Measurements from ENCODE around the gene AUH.

The AUH gene

DNA sequence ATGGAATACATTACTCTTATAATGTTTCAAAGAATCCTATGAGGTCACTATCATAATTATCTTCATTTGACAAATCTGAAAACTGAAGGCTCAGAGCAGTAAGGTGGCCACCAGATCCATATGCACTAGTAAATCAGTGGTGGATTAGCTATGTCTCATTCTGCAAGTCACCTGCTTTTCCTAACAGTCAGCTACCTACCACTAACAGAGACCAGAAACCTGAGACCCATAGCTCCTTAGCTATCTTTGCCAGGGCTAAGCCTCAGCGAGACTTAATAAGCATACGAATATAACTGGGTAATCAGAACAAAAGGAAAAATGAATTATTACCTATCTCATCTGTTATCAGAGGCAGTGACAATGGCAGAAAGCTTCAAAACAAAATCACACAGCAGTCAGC is 118.7 kb downstream of the AUH start:
- DNase-seq: no peak

DNA sequence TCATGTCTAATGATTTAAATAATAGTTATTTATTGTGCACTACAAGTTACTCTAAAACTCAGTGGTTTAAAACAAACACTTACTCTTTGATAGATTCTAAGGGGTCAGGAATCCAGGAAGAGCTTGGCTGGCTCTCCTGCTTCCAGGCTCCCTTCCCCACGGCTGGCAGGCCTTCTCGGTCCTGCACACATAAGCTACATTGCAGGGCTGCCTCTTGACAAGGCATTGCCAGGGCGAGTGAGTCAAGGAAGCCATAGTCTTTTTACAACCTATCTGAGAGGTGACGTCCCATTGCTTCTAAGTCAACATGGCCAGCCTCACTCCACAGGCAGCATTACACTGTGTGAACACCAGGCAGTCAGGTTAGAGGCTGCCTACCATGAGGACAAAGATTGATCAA is 119.8 kb downstream of the AUH start:
- DNase-seq: no peak

DNA sequence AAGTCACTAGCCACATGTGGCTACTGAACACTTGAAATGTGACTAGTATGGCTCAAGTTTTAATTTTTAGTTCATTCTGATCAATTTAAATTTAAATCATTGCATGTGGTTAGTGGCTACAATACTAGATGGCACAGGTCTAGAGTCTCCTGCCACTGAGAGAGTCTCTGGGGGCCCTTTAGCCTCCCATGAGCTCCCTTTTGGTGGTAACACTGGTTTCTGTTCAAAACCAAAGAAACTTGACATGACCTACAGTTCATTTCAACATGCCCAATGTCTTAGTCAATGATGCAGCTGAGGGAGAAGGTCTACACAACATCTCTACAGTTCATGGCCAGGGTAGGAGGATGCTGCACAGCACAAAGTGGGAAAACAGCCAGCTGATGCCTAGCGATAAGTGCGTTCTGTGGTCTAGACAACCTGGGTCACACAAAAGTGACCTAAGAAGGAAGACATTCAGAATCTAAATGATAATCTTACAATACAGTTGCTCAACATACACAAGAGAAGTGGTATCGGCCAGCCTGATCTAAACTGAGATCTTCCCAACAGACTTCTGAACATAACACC is 121.0 kb downstream of the AUH start:
- no peak for DNase-seq

DNA sequence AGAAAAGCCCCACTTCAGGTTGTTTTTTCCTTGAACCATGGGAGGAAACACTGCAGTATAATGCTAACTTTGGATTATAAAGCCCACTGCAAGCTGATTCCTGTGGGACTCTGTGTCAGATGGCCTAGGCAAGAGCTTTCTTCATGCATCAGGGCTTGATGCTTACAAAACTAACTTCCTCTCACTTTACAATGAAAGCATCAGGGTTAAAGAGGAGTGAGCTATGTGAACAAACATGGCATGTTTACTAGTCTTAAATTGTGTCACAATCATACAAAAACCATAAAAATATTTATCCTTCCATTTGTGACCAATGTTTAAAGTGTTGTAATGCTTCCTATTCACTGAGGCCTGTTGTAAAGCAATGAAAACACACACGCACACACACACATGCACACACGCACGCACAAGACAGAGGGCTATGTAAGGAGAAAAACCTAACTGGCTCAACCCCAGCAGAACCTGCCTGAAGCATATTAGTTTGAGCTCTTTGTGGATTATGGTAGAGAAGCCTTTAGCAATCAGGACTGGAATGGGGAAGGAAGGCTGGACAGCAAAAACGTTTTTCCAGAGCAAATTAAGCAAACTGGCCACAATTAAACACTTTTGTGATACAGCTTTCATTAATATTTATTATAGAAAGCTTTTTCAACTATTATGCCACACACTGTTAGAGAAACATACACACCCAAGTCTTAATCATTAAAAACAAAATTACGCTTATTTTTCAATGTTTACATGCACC is 122.2 kb downstream of the AUH start:
- DNase-seq: peak in 2 of 4 experiments; percentile 14 to 25

DNA sequence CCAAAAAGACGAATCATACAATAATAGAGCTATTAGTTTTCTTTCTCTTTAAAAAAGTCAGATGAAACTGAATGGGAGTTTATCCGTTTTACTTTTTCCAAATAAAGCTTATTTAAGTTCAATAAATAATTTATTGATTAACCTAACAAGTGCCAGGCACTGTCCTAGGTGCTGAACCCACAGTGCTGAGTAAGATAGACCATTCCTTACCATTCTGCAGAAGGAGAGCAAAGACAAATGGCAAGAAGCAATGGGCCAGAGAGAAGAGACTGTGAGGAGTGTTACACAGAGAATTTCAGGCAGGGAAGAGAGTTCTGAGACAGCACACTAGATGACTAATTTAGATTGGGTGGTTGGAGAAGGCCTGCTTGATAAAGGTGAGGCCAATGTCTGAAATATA is 127.2 kb downstream of the AUH start:
- DNase-seq: peak in 2 of 4 experiments; percentile 12 to 16

DNA sequence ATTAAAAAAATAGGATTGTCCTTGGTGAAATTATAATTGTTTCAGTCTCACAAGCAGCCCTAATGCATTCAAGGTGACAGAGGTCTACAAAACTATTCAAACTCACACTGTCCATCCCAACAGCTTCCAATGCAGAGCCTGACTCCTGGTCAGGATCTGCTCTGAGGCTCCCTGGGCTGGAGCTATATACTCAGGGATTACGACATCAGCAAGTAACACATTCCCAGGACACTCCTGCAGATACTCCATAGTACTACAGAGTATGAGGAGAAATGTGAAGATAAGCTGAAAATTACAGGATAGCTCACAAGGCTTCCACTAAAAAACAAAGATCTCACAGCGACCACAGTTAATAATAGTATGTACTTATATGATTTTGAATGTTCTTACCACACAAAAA is 130.1 kb downstream of the AUH start:
- no peak for DNase-seq

DNA sequence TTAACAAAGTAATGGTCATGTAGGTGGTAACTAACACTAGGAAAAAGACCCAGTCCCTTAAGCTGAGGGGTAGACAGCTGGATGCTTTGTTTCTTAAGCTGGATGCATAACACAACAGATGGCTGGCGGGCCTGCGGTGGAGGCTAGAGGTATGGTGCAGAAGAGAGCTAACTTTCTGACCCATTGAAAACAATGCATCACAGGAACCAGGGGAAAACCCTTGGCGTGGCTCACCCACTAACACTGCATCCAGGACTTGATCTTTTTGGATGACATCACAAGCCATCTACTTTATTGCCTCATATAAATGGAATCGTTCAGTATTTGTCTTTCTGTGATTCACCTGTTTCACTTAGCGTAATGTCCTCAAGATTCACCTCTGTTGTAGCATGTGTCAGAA is 138.7 kb downstream of the AUH start:
- DNase-seq: no peak

DNA sequence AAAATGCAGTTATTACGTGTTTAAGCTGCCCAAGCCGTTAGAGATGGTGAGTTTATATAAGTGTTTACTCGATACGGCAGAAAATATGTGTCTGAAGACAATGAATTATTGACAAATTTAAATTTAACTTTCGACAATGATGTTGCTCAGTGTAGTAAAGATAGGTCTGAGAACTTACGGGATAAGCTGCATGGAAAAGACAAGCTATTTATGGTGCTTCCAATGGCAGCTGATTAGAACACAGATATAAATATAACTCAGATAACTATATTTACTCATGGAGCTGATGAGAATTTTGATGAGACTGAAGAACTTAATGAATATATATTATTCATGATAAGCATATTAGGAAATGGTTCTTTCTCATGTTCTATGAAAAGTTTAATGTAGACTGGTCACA is 139.3 kb downstream of the AUH start:
- DNase-seq: no peak

DNA sequence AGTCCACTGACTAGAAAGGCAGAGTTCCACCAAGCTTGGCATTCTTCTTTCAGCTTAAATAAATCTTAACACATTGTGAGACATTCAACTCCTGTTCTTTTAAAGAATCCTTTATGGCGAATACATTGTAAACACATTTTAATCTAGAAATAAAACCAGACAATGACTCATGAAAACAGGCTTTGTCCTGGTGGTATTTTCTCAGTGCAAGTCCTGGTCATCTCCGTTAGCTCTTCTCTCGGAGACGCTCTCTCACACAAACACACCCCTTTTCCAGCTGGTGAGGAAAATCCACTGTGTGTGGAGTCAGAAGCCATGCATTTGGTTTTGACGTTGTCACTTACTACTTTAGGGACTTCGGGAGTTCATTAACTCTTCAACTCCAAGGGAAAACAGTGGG is 140.4 kb downstream of the AUH start:
- no peak for DNase-seq

DNA sequence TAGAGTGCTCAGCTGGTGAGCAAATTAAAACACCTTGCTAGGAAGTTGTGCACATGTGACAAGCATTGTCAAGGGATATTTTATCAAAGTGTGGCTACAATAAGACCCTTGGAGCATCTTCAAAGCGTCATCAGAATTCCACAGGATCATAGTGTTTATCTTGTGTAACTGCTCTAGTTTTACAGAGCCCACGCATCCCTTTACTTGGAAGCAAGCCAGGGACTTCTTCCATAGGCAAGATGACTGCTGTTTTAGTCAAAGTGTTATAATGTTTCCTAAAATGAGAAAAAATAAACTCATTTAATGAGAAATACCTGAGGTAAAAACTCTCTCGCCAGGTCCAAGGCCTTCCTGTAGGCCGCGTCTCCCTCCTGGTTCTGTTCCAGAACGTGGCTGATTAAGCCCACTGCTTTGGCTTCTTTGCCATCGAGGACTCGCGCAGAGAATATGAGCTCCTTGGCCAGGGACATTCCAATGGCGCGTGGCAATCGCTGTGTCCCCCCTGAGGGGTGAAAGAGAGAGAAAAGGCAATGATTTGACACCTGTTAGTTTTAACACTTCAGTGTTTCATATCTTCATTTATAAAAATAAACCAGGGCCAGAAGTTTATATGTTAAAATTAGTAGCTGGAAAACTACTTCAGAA is 141.1 kb downstream of the AUH start:
- no peak for DNase-seq

DNA sequence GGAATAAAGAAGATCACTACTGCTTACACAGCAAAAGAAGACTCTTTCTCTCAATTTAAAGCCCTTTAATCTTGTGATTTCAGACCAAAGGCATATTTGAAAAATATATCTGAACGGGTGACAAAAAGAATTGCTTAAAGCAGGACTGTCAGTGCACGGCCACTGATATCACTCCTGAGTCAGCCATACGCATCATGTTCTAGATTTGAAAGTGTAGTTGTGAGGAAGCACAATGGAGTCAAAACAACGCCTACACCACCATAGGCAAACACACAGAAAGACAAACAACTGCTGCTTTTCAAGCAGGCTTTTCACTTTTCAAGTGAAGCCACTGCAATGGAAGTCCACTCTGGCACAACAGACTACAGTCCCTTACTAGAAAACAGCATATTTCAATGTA is 141.7 kb downstream of the AUH start:
- DNase-seq: no peak

DNA sequence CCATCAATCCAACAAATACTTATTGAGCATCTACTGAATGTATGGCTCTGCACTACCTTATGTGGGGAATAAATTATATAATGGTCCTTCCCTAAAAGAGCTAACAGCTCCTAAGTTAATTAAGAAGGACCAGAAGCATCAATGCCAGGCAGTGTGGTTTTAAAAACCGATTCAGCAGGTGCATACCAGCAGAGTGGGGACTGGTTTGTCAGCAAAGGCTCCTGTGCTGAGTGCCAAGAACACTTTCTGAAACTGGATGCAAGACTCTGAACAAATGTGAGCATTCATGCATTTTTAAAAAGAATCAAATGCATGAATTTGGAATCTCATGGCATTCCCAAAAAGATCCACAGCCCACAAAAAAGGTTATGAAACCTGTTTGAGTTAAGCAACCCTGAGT is 142.2 kb downstream of the AUH start:
- DNase-seq: no peak

DNA sequence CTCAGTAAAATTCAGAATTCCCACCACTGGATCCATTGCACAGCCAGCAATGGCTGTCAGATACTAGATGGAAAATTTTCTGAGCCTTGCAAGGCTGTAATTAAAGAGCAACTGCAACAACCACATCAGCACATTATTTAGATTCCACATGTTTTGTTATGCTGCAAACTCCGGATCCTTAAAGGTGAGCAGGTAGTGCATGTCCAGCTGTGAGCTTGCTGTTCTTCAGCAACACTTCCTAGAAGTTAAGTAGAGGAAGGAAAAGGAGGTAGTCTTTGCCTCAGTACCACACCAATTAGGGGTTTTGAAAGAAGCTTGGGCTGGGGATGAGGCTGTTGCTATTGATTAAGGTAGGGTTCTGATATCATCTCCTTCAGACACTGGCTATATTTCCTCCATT is 144.3 kb downstream of the AUH start:
- DNase-seq: no peak

DNA sequence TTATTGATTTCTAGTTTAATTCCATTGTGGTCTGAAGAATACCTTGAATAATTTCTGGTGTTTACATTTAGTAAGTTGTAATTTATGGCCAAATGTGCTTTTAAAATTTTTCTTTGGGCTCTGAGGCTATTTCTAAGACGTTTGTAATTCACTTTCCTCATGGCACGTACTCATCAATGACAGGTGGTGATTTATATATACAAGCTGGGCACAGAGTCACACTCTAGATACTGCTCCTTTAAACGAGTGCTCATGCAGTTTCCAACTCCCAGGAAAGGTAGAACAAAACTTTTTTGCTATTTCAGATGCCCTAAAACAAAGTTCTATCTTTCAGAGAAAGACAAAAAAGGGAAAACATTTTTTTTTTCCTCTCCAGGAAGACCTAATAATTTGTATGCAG is 146.9 kb downstream of the AUH start:
- no peak for DNase-seq

DNA sequence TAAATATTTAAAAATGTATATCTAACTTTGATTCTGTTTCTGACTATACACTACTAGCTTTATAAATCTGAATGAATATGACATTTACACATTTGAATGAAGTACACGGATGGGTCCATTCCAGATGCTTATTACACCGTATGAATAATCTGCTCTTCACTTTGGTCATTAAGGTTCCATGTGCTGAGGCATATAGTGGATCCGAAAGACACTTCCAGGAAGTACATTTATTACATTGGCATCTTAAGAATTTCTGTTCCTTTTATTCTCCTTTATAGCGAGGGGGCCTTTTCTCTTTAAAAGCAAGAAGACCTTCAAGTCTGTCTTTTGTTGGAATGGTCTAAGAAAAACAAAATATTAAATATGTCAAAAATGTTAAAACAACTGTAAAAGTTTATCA is 147.6 kb downstream of the AUH start:
- DNase-seq: no peak

DNA sequence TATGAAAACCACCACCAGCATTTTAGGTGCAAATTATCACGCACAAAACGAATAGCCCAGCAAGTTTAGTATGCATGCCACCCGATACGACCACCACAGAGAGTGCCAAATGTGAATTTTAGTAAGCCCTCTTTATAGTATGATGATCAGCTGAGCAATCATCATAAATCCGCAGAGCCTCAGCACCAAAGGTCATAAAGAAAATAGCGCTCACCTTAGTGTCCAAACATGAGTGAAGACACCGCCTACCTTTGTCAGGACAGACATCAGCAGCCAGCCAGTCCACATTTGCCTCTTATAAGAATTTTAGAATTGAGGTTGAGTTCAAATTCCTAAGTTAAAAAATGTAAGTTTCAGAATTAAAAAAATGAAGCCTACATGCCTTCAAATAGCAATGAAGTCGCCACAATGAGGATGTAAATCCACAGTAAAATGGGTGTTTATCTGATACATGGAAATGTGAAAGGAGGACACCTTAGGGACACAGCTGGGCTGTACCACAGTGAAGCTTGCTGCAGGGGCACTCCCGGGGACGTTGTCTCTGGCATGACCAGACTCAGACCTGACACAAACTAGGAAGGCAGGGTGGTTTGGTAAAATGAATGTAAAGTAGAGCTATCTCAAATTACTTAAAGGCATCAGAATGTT is 149.0 kb downstream of the AUH start:
- DNase-seq: no peak

DNA sequence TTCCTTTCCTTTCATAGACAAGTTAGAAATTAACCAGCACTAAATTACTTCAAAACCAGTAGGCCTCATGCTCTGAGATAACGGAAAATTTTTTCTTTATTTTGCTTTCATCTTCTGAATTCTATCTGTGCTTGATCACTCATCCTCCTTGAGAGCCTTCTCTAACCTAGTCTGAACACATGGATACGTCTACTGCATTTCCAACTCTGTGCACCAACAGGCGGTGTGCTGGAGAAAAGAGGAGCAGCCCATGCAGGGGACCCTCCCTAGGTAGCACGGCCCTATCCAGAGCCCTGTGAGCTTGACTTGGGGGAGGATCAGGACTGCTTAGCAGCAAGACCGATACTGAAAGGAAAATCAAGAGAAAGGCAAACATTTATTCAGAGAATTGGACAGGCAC is 149.8 kb downstream of the AUH start:
- no peak for DNase-seq

DNA sequence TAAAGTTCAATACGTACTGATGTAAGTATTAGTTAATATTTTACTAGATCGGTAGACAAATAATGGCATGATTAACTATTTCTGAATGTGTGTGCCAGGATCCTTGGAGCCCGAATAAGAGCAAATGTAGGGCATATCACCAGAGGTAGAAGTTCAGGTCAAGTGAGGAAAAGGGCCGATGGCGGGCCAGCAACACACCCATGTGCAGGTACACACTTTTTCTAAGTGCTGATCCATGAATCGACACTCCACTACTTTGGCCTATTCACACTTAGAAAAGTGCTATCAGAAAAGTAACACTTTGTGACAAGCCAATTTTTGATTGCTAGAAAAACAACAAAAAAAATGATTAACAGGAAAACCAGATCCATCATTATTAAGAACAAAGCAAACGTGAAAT is 150.3 kb downstream of the AUH start:
- no peak for DNase-seq

DNA sequence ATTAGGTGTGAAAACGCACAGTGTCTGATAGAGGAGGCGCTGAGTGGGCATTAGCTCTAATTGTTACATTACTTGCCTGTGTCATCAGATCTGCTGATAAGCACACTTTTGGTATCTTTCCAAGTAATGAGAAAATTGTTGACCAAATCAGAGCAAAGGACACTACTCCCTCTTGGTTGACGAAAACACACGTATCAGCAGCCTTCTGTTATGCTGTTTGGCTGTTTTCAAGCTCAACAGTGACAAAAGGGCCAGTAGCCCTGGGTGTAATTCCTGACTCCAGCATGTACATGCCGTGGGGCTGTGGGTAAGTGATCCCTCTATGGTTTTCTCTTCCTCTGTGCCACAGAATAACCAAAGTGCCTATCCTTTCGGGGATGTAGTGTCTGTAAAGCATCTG is 151.4 kb downstream of the AUH start:
- DNase-seq: no peak

DNA sequence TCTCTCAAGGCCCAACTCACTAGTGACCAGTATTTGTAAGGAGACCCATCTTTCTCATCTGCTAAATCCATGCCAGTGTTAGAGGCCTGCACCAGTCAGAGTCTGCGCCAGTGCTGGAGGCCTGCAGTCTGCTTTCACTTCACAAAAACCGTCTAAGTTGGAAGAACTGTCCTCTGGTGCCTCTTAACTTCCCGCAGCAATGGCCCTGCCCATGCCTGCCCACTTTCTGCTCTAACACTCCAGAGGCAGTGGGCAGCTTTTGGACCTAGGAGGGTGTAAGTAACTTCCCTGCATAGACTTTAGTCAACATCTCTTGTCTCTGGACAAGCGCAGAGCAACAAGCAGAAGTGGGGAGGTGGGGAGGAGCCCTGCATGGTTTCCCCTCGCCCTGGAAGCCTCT is 152.9 kb downstream of the AUH start:
- DNase-seq: peak; percentile 34 to 69 (median 62)

DNA sequence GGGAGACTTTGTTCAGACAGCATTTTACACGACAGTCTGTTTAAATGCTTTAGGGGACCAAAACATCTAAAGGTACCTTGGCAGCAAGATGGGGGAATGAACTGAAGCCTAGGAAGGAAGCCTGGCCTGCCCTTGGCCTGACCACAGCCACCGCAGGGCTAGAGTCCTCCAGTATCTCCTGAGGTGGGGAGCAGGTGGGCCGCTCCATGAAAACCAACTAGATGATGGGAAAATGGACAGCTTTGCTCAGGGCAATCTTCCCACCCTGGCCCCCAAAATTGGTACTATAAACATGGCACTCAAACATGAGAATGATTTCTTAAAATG is 153.3 kb downstream of the AUH start:
- DNase-seq: no peak

DNA sequence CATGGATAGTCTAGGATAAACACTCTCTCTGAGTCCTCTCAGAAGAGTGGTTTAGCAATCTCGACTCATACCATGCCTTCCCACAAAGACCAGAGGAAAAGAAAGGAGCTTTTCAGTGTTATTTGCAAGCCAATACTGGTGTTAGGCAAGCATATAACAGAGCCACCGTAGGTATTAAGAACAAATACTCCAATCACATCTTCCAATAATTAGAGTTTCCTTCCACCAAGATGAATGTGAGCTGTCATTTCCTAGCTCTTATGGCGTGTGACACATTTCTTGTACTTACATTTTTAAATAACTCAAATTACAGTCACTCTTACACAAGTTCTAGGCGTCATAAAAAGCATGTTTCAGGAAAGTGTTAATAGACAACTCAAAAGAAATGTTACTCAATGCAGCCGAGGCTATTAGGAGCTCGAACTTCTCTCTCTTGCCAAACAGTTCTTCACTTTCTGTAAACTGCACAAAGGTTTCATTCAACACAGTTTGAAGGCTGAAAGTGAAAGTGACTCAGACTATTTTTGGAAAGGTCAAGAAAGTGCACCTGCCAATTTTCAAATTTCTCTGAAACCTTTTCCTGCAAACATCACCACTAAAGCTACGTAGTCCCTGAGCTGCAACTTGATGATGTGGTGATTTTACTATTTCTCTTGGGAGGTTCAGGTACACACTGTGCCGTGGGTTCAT is 153.8 kb downstream of the AUH start:
- DNase-seq: peak; percentile 43 to 79 (median 56)

DNA sequence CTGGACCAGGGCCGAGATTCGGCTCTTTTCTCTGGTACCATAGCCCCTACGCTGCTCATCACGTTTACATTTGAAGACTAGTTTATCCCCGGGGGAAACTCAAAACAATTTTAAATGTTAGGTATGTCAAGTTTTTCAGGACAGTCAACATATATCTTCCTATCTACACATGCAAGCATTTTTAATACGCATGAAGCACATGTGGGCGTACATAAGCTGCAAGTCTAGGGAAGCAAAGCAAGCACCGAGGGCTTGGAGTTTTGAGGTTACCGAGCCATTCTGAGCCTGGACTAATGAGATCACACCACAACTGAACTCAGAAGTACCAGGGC is 154.4 kb downstream of the AUH start:
- peak in 2 of 4 experiments; percentile 33 to 39 for DNase-seq

DNA sequence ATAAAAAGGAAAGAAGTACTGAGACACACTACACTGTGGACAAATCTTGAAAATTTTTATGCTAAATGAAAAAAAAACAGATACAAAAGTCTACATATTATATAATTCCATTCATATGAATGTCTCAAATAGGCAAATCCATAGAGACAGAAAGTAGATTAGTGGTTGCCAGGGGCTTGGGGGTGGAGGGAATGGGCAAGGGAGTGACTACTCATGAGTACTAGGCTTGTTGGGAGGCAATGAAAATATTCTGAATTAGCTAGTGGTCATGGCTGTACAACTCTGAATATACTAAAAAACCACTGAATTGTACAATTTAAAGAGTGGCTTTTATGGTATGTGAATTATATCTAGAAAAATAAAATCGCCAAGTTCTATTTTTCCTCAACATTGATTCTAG is 154.9 kb downstream of the AUH start:
- DNase-seq: no peak
